GM20431 (cell line): ENCODE data around the gene NMRAL1.

Source experiments
- in situ Hi-C: fragments of 300-500 bp; cut with MseI, MboI; formaldehyde crosslinking; loops from one replicate; pipeline ENCODE4 v1.15.0; 2020; ENCODE audit warnings: low sequenced_read_pairs; ENCODE audit not compliant: unreplicated experiment

Gene NMRAL1

DNA sequence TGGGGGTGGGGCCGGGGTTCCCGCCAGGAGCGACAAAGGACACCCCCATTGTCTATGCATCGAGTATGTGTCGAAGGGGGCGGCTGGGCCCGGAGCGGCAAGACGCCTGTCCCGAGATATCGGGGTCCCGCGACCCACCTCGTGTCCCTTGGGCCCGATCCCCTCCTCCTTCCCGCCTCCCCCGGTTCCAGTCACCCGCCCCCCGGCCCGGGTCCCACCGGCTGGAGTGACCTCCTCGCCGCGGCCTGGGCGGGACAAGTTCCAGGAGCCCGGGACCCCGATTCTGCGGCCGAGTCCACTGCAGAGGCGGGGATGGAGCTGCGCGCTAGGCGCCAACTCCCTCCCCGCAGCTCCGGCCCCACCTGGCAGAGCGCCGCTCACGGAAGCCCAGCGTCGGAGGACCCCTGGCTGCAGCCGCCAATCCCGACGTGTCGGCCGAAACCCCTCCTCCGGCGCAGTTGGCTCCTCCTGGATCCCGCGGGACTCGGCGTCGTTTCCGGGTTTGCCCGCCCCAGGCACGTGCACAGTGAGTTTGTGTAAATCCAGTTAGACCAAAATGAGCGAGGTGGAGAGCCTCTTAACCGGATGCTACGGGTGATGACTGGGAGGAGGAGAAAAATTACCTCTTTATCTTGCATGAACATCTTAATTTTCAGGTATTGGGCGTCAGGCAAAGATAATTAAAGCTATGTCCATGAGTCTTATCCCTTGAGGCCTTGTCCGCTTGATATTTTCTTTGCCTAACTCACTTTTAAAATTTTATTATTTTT, at the start of gene NMRAL1:
NMRAL1 (minus strand) TSS at position 434 of the 770 bp plus-strand sequence. CDS start 493 bp downstream, outside the sequence.
- in situ Hi-C loops = no loop called here

DNA sequence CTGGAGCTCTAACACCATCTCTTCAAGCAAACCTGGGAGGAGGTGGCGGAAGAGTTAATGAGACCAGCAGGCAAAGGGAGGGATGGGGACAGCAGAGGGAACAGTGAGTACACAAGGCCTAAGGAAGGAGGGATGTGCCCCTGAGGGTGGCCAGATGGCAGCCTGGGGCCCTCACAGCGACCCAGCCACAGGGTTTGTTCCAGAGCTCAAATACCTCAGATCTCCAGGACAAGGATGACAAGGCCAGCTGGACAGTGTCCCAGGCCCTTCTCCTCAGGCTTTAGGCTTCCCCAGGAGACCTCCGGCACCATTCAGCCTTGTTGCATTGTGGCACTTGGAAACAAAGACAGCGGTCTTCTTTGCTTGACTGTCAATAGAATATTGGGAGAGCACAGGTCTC, 49.3 kb upstream of the NMRAL1 start:
- in situ Hi-C loops = no loop called here

DNA sequence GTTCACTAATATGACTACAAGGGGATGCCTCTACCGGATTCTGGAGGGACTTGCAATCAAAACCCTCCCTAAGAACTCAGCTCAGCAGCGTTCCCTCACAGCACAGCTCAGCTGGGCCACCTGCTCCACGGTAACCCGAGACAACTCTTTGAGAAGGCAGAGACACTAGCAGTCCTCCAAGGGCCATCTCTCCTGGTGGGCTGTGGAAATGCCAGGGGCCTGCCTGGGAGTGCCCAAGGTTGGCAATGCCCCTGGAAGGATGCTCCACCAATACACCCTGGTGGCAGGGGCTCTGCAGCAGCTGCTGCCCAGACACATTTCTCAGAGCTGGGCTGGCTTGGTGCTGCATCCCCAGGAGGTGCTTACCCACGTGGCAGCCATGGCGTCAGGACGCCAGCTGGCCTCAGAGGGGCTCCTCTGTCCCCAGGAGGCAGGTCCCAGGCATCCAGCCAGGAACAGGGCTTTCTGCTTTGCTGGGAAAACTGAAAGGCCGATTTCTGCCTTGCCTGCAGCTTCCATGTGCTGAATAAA, 47.7 kb upstream of the NMRAL1 start:
- in situ Hi-C loops = no loop called here

DNA sequence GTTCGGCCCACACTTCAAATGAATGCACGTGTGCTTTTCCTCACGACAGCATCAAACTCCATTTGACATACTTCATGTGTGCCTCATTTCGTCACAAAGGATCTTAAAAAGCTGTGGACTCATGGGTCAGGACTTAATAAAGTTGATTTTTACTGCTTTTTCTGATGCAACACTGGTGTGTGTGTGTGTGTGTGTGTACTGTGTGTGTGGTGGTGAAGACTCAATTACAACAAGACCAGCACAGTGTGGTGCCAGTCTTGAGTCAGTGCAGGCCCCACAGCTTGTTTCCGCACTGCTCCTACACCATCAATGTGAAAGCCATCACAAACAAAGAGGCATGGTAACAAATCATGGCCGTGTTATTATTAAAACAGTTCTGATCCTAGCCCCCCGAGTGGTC, 46.5 kb upstream of the NMRAL1 start:
- in situ Hi-C loops = no loop called here

DNA sequence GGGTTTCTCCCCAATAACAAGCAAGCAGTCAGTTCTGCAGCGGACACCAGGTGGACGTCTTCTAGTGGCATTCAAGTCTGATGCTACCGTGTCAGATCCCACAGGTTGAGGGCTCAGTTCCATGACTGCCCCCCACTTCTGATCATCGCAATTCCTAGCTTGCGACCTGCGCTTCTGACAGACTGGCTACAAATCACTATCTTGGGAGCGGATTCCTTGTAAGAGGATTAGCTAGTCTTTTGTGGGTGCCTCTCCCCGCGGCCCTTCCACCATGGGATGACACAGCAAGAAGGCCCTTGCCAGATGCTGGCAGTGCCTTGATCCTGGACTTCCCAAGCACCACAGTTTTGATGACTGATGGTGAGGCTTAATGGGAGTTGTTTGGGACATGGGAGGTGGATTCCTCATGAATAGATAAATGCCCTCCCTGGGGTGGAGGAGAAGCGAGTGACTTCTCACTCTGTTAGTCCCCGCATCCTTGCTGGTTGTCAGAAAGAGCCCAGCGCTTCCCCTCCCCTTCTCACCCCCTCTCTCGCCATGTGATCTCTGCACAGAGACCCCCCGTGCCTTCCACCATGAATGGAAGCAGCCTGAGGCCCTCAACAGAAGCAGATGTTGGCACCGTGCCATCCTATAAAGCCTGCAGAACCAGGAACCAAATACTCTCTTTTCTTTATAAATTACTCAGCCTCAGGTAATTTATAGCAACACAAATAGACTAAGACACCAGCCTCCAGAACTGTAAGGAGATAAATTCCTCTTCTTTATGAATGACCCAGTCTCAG, 45.0 kb upstream of the NMRAL1 start:
- in situ Hi-C loops = no loop called here

DNA sequence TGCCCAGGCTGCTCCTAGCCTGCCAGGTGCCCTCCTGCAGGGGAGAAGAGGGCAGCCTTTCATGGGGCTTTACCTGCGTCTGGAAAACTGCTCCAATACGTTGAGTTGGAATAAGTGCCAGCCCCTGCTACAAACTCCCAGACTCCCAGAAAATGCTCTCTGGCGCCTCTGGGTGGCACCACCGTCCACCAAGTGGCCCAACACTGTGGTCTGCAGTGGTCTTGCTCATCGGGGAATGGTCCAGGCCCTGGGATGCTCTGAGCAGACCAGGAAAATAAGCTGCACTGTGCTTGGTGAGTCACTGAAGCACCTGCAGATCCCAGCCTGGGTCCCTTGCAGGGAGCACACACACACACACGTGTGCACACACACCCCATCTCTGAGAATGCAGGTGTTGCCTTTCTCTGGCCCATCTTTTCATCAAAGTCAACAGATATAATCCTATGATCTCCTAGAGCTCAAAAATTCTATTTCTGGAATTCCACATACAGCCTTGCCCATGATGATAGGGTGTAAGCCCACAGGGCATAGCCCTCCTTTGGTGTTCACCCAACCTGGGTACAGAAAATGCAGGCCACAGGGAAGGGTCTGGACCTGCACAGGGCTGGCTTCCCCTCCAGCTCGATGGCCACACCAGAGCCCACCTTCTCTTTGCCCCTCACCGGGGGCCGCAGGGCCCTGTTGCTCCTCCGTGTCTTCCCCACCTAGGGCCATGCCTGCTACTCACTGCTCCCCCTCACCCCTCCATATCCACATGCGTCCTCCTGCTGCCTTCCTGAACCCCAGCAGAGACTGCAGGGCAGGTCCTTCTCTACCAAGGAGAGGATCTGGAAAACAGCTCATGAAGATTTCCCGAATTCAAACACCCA, 43.6 kb upstream of the NMRAL1 start:
- in situ Hi-C loops = no loop called here

DNA sequence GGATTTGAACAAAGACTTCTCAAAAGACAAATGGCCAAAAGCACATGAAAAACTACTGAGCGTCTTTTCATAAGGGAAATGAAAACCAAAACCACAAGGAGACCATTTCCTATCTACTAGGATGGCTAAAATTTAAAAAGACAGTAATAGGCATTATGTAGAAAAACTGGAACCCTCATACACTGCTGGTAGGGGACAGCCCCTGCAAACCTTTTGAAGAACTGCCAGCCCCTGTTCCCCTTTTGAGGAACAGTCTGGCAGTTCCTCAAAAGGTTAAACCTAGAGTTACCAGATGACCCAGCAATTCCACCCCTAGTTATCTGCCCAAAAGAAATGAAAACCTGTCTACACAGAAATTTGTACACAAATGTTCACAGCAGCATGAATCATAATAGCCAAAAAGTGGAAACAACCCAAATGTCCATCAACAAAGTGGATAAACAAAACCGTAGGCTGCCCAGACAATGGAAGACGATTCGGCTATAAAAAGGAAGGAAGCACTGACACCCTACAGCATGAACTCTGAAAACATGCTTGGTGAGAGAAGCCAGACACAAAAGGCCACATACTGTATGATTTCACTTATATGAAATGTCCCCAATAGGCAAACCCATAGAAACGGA, 41.3 kb upstream of the NMRAL1 start:
- in situ Hi-C loops = no loop called here

DNA sequence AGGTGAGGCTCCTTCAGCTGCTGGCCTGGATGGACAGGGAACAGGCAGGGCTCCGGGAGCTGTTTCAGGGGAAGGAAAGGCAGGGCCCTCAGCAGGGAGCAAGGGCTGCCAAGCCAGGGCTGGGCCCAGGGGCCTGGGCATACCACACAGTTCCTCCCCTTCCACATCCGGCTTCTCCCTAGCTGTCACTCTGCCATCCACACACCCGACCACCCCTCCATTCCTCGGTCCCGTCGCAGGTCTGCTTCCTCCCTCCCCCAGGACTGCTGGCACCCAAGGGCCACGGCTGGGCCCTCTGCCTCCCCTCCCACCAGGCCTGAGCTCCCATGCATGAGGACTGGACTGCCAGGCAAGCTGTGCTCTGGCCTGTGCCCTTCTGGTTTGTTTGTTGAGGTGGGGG, 40.2 kb upstream of the NMRAL1 start:
- in situ Hi-C loops = no loop called here

DNA sequence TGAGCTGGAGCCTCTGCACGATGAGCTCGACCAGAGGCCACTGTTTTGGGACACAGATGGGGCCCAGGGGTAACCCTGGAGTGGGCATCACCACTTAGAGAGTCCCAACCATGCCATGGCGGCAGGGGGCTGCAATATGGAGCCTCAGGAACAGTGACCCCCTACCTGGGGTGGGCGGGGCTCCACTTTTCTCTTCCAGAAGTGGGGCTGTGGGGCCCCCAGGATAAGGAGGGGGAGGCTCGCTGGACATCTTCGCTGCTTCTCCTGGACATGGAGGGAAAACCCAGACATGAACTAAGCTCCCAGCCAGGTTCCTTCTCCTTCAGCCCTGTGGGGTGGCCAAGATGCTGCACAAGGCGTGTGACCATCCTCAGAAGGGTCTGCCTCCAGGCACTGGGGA, 39.5 kb upstream of the NMRAL1 start:
- in situ Hi-C loops = no loop called here

DNA sequence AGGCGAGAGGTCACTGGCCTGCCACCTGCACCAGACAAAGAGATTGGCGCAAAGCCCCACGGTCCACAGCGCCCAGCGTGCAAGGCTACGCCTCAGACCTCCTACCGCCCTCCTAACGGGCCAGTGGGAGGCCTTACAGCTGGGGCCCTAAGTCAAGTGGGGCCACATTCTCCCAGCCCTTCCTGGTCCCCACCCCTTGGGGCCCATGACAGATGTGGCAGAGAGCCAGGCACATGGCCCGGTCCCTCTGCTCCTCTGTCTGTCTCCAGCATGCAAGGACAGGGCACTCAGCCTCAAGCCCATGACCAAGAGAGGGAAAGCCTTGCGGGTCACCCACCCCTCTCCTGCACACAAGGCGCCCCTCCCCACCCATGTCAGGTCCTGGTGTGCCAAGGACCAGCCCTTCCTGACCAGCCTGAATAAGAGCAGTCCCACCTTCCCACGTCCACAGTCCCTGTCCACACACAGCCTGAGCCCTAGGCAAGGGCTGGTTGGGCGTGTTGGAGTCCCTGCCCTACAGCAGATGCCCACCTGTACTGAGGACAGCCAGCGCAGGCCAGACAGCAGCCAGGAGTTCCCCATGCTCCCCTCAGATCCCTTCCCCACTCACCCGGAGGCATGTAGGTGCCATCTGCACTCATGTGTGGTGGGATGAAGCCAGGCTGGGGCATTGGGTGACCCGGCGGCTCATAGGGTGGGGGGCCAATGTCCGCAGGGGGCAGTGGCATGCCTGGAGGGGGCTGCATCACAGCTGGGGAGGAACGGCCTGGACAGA, 38.8 kb upstream of the NMRAL1 start:
- in situ Hi-C loops = no loop called here

DNA sequence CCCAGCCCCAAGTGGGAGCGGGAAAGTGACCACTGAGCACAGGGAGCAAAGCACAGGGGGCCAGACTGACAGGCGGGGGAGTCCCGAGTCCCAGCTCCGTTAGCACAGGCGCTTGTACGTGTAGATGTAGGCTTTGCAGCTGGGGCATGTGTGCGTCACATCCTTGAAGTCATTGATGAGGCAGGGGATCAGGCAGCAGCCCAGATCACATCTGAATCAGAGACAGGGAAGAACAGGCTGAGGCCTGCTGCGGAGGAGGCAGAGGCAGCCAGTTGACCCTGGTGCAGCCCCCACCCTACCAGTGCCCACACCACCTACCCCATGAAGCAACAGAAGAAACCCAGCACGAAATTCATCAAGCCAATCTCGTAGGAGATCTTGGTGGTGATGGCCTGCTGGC, 38.0 kb upstream of the NMRAL1 start:
- in situ Hi-C loops = no loop called here

DNA sequence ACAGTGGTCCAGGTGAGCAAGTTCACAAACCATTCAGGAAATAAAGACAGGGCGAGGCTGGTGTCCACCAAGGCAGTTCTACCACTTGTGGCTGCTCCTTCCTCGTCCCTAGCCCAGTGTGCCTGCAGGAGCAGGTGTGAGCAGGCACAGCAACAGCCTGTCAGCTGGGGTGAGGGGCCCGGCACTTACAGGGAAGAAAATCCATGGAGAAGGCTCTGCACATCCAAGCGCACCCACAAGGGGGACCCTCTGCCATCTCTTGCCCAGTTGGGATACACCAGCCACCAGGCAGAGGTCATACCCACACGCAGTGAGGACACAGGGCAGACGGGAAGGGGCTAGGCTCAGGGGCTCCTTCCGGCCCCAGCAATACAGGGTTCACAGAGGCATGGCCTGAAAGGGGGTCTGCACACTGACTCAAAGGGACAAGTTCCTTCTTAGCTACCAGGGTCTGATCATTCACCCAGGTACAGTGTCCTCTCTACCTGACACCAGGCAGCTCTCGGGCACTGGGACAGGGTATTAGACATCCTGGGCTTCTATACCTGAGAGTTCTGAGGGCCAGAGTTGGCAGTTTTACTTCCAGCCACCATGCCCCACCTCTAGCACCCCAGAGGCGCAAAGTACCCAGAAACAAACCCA, 37.1 kb upstream of the NMRAL1 start:
- in situ Hi-C loops = no loop called here

DNA sequence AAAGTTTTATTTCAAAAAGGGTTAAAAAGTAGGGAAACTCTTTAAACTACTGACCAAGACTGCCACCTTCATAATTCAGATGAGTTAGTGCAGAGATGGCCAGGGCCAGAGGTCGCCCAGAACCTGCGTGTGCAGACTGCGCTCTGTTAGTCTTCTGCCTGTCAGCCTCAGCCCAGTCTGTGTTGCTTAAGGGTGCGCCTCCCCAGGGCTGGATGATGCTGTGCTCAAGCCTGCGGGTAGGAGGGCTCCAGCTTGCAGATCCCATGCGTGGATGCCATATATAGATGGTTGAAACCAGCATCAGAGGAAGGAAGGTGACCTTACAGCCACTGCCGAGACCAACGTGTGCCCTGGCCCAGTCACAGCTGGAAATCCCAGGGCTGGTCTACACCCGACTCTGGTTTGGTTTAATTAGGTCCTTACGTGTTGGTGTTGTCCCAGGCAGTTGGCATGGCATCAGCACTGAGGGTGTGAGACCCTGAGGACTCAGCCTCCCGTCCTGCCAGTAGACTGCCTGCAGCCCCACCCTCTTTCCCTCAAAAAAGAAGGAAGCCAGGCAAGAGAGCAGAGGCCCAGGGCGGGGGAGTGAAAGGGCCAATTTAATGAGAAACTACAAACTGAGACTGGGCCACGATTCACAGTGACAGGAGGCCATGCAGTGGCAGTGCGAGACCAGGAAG, 36.5 kb upstream of the NMRAL1 start:
- in situ Hi-C loops = no loop called here

DNA sequence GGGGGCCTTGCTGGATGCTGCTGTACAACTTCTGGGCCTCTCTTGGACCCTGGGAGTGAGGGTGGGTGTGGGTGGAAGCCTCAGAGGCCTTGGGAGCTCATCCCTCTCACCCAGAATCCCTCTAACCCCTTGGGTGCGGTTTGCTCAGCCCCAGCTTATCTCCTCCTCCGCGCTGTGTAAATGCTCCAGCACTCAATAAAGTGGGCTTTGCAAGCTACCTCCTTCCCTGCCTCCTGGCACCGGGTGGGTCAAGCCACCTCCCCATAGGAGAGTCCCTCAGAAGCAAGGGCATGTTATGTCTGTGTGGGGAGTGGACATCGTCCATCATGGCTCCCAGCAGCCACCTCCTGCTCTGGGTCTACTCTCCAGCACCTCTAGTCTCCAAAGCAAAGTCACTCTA, 35.7 kb upstream of the NMRAL1 start:
- in situ Hi-C loops = no loop called here

DNA sequence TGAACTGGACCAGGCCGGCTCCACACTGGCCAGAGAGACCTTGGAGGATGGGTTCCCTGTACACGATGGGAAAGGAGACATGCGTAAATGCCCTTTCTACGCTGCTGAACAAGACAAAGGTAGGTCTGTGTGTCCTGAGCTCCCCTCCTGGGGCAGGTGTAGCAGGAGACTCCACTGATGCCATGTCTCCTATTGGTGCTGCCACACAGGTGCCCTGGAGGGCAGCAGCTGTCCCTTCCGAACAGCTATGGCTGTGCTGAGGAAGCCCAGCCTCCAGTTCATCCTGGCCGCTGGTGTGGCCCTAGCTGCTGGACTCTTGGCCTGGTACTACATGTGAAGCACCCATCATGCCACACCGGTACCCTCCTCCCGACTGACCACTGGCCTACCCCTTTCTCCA, 35.0 kb upstream of the NMRAL1 start:
- in situ Hi-C loops = no loop called here

DNA sequence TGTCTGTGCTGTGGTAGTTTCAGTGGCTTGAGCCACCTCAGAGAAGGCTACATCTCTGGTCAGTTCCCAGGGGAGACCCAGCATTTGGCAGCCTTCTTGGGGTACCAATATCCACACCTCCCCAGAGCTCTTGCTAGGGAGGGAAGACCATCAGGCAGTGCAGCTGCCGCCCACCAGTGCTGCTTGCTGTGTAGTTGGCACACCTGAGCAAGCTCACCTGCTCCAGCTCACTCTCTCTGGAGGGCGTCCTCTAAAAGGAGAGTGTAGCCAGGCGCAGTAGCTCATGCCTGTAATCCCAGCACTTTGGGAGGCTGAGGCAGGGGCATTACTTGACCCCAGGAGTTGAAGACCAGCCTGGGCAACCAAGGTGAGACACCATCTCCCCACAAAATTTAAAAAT, 34.4 kb upstream of the NMRAL1 start:
- in situ Hi-C loops = no loop called here

DNA sequence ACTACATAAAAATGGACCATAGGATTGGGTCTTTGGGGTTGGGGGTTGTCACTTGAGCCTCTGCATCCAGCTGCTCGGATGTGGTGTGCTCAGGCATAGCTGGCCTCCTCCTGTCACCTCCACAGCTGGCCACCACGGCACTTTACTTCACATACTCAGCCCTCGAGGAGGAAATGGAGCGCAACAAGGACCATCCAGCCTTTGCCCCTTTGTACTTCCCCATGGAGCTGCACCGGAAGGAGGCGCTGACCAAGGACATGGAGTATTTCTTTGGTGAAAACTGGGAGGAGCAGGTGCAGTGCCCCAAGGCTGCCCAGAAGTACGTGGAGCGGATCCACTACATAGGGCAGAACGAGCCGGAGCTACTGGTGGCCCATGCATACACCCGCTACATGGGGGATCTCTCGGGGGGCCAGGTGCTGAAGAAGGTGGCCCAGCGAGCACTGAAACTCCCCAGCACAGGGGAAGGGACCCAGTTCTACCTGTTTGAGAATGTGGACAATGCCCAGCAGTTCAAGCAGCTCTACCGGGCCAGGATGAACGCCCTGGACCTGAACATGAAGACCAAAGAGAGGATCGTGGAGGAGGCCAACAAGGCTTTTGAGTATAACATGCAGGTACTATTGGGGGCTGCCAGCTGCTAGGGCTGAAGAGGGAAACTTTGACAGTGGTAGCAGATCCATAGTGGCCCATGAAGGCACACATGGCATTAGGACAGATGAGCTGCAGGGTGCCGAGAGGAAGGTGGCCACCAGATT, 33.3 kb upstream of the NMRAL1 start:
- in situ Hi-C loops = no loop called here

DNA sequence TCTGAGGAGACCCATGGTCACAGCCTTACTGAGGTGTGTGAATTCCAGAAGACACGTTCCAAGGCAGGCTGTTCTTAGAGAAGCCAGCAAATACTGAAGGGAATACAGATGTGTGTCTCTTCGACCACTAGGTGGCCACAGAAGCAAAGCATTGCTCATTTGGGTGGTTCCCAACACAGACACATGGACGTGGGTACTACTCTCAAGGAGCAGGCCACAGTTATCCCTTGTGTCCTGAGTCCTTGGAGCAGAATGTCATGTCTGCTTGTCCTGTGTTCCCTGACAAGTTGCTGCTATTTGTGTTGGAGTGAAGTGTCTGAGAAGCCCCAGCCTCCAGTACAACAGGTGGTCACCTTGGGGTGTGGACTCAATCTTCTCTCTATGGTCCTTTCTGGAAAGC, 32.0 kb upstream of the NMRAL1 start:
- in situ Hi-C loops = no loop called here
